ENCODE measurements around the gene TBC1D22B.
"Not testable (repeated sequence)": the region's sequence is repeated elsewhere in the genome, so short reads cannot be mapped to it uniquely, and the experiment has no call there.

Gene TBC1D22B

DNA sequence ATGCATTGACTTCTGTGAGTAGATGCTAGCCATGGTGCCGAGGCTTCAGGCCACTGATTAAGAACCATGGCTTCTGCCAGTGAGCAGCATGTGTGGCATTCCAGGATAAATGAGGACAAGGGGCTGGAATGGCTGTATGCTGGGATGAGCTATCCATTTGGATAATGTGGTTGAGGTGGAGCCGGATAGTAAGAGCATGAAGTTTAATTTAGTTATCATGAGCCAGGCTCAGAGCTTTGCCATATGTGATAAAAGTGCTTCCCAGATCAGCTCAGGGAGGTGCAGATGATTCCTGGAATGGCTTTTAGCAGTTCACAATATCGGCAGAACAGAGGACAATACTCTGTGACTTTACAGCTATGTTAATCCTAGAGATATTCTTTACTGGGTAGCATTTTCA, 61.6 kb downstream of the TBC1D22B start:
- in situ Hi-C loops (cut with MboI; ENCODE audit: low sequenced_read_pairs) = no loop called here

DNA sequence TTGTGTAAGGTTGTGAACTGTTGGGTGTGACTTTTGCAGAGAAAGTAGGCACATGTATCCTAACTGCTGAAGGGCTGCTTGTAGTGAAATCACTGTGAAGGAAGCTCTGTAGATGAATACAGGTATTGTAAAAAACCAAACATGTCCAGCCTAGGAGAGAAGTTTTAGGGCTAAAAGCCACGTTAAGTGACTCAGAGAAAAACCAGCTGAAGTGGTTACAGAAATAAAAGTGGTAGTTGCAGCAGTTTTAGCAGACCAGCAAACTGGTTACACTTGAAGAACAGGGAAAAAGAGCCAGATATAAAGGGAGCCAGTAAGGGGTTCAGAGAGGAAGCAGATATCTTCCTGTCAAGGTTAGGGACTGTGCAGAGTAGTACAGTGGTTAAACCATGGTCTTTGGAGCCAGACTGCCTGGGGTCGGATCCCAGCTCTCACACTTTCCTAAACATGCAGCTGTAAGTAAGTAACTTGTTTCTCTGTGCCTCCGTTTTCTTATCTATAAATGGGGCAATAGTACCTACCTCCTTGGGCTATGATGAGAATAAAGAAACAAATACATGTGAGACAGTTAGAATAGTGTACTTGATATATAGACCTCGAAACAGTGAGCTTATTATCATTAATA, 62.4 kb downstream of the TBC1D22B start:
- in situ Hi-C loops (cut with MboI; ENCODE audit: low sequenced_read_pairs) = no loop called here

GRCh38 chr6:37320646-37321045, 63.1 kb downstream of the TBC1D22B start:
- in situ Hi-C loops (cut with MboI; ENCODE audit: low sequenced_read_pairs) = no loop called here

DNA sequence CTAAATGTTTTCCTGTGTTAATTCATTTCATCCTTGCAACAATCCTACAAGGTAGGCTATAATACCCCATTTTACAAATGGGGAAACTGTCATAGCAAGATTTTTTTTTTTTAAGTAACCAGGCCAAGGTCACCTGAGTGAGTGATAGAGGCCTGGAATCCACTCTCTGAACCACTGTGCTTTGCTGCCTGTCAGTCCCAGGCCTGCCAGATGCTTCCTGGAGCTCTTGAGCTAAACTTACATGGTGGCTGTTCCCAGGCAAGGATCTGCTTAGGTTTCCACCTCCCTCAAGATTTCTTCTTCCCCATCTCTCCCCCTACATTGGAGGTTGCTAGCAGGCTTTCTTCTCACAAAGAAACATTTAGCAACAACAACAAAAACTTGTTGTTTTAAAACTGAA, 63.5 kb downstream of the TBC1D22B start:
- in situ Hi-C loops (cut with MboI; ENCODE audit: low sequenced_read_pairs) = no loop called here

- in situ Hi-C loops (cut with MboI; ENCODE audit: low sequenced_read_pairs) = no loop called here
Observed at GRCh38 chr6:37321516-37322415, 64.2 kb downstream of the TBC1D22B start.

DNA sequence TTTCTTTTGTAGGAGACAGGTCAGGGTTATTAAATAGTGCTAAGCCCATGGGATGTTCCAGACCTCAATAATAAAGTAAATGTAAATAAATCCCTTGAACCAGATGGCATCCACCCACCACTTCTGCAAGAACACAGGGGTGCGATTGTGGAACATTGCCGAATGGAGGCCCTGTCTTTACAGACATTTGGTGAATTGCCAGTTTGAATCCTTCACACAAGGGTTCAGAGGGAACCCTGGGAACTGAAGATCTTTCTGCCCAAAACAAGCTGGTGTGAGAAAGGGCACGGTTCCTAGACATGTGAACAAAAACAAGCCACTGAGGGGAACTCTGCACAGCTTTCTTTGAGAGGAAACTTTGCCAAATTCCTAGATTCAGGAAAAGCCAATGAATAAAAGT, 66.0 kb downstream of the TBC1D22B start:
- in situ Hi-C loops (cut with MboI; ENCODE audit: low sequenced_read_pairs) = no loop called here

DNA sequence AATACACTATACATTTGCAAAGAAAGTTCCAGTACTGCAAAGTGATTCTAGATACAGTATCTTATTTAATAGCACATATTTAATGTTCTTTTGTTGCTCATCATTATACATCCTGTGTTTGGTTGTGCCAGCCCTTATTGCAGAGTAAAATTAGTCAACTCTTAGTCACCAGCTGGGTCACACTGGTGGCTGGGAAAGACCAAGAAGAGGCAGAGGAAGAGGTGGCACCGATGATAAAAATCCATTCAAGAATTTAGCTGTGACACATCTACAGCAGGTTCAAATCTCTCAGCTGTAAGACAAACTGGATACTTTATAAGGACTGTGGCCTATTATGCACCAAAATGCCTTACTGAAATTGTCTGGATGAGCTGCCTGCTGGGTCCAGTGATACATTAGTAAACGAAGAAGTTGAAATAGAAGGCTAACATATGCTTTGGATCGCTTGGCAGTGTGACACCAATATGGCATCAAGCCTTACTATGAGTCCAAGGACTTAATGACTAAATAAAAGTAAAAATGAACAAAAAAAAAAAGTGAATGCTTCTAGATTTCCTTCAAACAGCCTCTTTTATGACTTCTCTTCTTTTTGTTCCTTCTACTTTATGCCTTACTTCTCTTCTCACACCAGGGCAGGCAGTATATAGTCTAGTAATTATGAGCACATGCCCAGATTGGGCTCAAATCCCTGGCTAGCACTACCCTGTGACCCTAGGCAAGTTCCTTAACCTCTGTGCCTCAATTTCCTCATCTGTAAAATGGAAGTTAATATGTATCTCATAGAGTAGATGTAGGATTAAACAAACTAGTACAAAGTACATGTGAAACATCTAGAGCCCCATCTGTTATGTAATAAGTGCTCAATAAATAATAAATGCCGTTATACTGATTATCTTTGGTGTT, 66.8 kb downstream of the TBC1D22B start:
- in situ Hi-C loops (cut with MboI; ENCODE audit: low sequenced_read_pairs) = no loop called here

DNA sequence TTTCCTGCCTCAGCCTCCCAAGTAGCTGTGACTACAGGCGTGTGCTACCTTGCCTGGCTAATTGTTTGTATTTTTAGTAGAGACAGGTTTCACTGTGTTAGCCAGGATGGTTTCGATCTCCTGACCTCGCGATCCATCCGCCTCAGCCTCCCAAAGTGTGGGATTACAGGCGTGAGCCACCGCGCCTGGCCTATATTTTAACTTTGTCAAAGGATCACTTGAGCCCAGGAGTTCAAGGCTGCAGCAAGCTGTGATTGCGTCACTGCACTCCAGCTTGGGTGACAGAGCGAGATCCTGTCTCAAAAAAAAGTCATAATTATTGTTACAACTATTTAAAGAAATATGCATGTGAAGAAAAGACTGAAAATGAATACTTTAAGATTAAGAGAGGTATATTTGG, 72.8 kb downstream of the TBC1D22B start:
- in situ Hi-C loops (cut with MboI; ENCODE audit: low sequenced_read_pairs) = not testable (repeated sequence)

- in situ Hi-C loops (cut with MboI; ENCODE audit: low sequenced_read_pairs) = no loop called here
Observed at GRCh38 chr6:37331047-37331446, 73.5 kb downstream of the TBC1D22B start.

DNA sequence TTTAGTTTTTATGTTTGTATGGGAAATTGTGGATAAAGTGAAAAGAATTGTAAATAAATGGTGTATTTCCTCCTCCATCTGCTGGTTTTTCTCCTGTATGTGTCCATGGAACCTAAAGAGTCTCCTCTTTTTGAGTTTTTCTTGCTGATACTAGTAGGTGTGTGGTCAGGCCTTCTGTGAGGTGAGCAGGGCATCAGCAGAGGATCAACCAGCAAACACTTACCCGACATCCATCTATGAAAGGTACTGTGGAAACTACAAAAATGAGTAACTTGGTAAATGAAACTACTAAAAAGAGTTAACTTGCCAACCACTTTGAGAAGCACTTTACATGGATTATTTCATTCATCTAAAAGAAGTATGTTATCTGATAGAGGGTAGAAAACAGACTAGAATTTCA, 75.3 kb downstream of the TBC1D22B start:
- in situ Hi-C loops (cut with MboI; ENCODE audit: low sequenced_read_pairs) = no loop called here

DNA sequence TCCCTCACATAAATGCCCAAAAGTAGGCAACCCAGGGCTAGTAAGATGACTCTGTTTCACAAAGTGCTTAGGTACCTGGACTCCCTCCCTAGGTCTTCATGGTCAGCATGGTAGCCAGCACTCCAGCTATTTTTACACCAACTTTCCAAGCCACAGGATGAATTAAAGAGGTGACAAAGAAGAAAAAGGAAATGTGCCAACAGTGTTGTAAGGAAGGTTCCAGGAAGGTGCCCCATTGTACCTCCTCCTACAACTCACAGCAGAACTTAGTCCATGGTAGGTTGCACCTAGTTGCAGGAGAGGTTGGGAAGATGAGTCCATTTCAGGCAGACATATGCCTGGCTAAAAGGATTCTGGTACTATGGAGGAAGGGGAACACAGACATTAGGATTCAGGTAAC, 76.5 kb downstream of the TBC1D22B start:
- in situ Hi-C loops (cut with MboI; ENCODE audit: low sequenced_read_pairs) = no loop called here

DNA sequence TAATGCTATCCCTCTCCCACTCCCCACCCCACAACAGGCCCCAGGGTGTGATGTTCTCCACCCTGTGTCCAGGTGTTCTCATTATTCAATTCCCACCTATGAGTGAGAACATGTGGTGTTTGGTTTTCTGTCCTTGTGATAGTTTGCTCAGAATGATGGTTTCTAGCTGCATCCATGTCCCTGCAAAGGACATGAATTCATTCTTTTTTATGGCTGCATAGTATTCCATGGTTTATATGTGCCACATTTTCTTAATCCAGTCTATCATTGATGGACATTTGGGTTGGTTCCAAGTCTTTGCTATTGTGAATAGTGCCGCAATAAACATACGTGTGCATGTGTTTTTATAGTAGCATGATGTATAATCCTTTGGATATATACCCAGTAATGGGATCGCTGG, 80.7 kb downstream of the TBC1D22B start:
- in situ Hi-C loops (cut with MboI; ENCODE audit: low sequenced_read_pairs) = not testable (repeated sequence)

GRCh38 chr6:37338745-37339255, 81.2 kb downstream of the TBC1D22B start:
- in situ Hi-C loops (cut with MboI; ENCODE audit: low sequenced_read_pairs) = no loop called here

GRCh38 chr6:37339741-37340638, 82.4 kb downstream of the TBC1D22B start:
- in situ Hi-C loops (cut with MboI; ENCODE audit: low sequenced_read_pairs) = no loop called here

GRCh38 chr6:37340639-37340943, 83.0 kb downstream of the TBC1D22B start:
- in situ Hi-C loops (cut with MboI; ENCODE audit: low sequenced_read_pairs) = no loop called here

GRCh38 chr6:37343248-37343647, 85.7 kb downstream of the TBC1D22B start:
- in situ Hi-C loops (cut with MboI; ENCODE audit: low sequenced_read_pairs) = no loop called here

DNA sequence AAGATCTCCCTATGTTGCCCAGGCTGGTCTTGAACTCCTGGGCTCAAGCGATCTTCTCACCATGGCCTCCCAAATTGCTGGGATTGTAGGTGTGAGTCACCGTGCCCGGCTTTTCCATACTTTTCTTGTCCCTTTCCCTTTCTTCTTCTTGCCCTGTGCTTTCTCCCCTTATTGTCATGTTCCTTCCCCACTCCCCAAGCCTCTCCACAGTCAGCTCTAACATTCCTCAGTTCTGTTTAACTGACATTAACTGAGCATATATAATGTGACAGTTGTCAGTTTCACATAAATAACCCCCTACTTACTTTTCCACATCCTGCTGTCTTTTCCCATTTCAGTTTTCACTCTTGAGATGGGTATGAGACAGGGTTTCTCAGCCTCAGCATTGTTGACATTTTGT, 86.7 kb downstream of the TBC1D22B start:
- in situ Hi-C loops (cut with MboI; ENCODE audit: low sequenced_read_pairs) = no loop called here

GRCh38 chr6:37345804-37346203, 88.2 kb downstream of the TBC1D22B start:
- in situ Hi-C loops (cut with MboI; ENCODE audit: low sequenced_read_pairs) = not testable (repeated sequence)

- in situ Hi-C loops (cut with MboI; ENCODE audit: low sequenced_read_pairs) = no loop called here
Observed at GRCh38 chr6:37347177-37347576, 89.6 kb downstream of the TBC1D22B start.

DNA sequence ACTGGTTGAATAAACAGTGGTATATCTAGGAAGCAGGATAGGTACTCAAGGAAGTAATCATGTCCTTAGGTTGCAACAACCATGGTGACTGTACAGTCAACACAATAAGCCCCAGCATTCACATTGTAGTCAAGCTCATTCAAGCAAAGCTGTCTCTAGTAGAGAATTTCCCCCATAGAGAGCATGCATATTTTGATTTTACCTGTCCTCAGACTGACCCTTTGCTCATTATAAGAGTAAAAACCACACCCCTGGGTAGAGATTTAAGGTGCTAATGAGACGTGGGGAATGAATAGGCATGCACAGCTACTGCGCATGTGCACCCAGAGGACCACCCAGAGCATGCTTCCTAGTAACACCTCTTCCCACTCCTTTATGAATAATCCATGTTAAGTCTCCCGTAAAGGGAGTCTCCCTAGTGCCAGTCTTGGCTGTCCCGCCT, 90.1 kb downstream of the TBC1D22B start:
- in situ Hi-C loops (cut with MboI; ENCODE audit: low sequenced_read_pairs) = no loop called here
